ENCODE measurements around the gene MGLL.

The MGLL gene

DNA sequence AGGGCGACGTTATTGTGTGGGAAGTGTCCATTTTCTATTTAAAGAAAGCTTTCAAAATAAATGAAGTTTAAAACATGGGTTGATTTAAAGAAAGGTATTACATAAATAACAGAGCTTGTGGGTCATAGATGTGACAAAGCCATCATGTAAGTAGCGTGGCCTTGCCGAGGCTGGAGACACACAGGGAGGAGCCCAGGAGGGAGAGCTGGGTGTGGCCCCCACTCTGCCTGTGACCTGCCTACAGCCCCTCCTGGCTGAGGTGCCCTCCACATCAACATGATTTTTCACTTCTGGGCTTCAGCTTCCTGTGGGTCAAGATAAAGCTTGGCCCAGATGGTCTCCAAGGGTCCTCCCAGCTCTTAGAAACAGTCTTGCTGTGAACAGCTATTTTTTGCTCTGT is 12.5 kb upstream of the MGLL start:
- DNase-seq = no peak

DNA sequence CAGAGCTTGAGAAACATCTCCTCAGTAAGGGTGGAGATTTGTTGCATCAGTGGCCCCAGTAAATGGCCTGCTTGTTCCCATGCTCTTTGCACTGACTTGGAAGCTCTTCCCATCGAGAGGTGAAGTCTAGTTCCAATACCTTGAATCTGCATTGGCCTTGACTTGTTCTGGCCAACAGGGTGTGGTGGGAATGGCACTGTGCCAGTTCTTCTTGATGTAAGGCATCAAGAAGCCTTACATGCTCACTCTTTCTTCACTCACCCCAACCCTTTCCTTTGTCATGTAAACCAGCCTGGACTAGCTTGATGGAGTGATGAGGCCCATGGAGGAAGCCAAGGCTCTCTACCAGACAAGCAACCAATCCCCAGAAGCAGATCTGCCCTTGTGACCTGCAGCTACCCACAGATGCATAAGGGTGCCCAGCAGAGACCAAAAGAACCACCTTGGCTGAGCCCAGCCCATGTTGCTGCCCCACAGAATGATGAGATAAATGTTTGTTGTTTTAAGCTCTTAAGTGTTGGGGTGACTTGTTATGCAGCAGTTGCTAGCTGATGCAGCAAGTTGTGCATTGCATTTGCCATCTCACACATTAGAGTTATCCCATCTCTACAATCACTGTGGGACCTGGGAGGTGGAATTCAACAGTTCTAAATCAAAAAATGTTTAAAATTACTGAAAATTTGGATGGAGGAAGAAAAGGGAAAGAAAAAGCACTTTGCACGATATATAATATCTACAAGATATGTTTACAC is 11.1 kb upstream of the MGLL start:
- no peak for DNase-seq

DNA sequence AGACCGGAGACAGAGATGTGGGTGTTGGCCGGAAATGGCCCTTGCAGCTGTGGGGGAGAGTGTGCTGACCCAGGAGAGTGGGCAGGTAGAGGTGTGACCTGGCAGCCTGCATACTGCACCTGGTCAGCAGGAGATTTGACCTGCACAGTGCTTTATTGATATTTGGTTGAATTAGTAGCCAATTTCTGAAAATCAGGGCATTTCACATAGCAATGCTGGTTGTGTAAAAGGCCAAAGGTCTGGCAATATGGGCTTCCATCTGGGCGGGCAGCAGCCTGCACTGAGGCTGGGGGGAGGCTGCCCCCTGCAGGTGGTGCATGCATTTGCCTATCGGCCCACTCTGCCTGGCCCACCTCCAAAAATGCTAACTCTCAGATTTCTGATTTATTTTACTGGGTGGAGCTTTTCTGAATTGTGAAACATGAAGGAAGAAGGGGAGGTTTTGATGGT is 9.4 kb upstream of the MGLL start:
- peak; percentile 62 for DNase-seq

DNA sequence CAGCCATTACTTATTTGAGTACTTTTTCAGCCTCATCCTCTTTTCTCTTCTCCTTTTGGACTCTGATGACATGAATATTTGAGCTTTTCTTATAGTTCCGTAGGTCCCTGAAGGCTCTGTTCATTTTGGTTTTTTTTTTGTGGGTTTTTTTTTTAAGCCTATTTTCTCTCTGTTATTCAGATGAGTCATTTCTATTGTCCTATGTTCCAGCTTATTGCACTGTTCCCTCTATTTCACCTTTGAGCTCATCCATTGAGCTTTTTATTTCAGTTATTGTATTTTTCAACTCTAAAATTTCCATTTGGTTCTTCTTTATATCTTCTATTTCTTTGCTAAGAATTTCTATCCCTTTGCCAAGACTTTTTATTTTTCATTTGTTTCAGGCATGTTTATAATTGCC is 7.2 kb upstream of the MGLL start:
- DNase-seq = no peak

DNA sequence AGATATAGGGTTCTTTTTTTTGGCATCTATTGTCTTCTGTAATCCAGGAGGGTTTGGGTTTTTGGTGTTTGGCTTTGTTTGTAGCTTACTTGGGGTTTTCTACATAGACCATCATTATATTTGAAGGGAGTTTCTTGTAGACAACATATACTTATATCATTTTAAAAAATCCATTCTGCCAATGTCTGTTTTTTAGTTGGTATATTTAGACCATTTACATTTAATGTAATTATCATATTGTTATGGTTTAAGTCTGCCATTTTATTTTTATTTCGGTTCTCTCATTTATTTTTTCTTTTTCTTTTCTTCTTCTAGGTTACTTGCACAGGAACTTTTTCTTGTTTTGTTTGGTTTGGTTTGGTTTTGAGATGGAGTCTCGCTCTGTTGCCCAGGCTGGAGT is 5.5 kb upstream of the MGLL start:
- DNase-seq = no peak

DNA sequence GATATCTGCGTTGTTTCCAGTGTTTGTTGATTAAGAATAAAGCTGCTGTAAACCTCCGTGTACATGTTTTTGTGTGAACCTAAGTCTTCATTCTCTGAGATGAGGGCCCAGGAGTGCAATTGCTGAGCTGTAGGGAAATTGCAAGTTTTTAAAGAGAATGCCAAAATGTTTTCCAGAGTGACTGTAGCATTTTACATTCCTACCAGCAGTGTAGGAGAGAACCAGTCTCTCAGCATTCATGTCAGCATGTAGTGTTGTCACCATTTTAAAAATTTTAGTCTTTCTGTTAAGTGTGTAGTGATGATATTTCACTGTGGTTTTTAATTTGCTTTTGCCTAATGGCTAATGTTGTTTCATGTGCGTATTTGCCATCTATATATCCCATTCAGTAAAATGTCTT is 3.4 kb upstream of the MGLL start:
- no peak for DNase-seq

DNA sequence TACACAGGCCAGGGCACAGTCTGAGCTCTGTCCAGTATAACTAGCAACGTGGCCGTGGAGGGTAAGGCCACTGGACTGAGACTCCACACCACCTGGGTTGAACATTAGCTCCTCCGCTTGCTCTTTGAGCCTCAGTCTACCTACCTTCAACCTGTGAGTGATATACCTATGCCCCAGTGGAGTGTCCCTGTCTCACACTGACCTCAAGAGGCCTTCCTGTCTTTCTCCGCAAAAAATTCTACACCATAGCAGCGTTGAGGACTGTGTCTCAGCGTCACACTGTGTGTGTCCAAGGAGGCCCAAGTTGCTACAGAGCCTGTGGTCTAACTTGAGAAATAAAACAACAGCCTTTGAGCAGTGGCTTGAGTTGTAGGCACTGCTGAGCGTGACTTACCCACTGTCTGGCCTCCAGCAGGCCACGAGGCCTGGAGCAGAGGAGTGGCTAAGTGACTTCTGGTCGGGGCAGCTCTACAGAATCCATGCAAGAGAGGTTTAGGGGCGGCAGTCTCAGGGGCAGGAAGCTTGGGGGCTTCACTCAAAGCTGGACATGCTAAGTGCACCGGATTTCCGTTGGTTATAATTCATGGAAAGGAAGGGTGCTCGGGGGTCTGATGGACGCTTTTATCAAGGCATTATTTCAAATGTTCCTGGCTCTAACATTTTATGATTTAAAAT is 2.0 kb upstream of the MGLL start:
- DNase-seq = no peak

DNA sequence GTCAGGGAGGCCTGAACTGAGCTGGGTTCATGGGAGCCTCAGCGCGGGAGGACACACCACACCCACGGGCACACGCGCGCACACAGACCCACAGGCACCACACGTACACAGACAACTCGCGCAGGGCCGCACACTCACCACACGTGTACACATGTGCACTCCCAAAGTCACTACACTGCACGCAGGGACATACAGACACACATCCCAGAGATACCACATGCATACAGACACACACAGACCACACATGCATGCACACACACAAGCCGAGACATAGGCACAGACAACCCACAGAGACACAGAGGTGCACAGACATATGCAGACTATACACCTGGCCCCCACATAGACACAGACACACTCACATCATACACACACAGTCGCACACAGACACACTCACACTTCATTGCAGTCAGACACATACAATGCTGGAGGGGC is 1.1 kb upstream of the MGLL start:
- DNase-seq = peak; percentile 59

DNA sequence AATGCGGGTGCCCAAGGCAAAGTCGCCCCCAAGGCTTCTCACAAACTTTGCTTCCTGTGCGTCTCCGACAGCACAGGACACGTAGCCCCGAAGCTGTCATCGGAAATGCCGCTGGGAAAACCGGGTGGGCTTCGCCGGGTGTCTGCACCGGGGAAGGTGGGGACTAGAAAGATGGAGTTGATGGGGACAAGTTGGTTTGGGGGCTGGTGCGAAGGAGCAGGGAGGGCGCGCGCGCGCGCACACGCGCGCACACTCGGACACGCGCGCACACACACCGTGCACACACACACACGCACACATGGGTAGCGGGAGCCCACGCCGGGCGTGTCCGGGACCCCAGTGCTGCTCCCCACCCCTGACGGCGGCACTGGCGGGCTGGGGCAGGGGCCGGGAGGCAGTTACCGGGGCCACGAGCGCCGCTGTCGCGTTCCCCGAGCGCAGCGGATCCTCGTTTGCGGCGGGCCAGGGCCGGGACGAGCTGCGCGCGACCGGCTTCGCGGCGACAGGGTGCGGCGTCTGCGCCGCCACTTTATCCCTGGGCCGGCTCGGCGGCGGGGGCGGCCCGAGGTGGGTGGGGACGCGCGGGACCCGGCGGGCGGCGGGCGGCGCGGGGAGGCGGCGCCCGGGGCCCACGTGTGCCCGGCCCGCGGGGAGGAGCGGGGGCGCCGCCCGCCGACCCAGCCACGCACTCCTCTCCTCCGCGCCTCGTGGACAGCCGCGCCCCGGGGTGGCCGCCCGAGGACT is 539 bp upstream of the MGLL start:
- peak; percentile 61 for DNase-seq

DNA sequence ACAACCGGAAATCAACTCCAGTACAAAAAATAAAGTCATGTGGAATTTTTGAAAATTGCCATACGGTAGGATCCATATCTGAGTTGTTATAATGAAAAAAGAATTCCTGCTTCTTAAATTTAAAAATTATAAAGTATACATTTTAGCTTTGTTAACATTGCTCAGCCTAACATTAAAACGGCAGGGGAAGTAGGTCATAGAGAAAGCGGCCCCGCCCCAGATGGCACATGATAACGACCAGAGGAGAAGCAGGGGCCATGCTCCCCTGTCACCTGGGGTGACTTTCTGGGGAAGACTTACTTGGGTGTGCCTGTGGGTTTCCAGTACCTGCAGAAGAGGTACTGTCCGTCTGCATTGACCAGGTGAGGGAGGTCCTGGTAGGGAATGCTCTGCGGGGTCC is 921 bp downstream of the MGLL start:
- no peak for DNase-seq

DNA sequence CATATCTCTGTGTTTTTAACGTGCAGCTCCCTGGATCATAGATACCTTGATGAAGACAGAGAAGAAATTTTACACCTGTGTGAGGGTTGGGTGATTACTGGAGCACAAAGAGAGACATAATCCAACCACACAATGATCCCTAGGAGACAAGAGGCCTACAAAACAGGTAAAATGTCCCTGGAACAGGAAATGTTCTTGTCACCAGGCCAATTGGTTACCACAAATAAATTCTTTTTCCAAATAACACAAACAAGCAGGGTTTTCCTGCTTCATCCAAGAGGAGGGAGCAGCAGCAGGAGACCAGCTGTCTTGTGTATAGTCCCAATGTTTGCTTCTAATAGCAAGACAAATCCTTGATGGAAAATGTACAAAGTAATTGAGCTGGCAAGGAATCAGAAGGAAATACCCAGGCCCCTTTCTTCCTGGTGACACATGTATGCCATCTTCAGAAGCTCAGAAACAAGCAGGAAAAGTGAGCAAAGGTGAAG is 1.4 kb downstream of the MGLL start:
- no peak for DNase-seq

DNA sequence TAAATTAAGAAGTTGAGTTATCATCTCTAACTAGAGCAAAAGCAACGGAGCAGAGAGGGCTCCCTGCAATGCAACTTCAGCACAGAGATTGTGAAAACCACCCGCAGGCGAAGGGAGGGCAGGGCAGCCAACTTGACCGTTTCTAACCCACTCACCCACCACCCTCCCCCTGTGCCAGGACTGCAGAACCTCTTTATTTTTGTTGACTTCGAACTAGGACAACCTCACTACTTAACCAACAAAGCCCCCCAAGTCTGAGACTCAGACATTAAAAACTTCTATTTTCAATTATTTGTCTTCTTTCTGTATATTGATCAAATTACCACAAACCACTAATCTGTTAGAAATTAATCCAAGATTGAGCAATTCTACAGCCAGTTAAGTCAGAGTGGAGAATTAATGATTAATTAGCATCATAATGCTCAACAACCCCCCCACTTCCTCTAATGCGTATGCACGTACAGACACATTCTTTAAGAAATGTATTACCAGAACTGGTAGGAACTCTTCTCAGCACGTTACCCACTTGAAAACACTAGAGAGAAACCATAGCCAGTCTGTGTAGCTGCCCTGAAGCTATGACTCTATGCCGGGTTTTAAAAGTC is 2.0 kb downstream of the MGLL start:
- DNase-seq = no peak

DNA sequence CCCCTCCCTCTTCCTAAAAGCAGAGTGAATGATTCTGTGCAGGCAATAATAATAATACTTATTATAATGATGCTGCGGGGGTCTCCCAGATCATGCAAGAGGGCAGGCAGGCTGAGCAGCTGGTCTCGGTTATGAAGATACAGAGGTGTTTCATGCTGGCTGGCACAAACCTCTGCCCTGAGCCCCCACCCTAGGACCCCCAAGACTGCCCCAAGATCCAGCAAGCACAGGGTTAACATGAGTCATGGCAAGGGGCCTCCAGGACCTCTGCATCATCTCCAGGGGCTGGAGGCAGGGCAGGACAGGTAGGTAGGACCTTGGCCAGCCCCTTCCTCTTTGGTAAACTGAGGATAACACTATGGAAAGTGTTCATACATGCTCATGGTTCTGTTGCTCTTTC is 2.7 kb downstream of the MGLL start:
- DNase-seq = no peak

DNA sequence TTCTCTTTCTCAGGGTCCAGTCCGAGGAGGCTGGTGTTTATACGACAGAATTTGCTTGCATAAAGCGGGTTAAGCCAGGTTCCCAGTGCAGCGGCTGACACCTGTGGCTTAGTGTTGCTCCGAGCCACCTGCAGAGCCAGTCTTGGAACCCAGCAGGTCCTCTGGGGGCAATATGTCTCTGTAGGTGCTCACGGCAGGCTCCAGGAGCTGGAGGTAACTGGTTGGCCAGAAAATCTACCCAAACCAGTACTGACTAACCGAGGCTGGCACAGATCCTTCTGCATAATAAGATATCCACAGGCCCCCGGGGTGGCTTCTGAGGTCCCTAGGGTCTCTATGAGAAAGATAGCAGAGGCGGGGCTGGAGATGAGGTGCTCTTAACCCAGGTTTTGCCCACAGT is 3.2 kb downstream of the MGLL start:
- no peak for DNase-seq

DNA sequence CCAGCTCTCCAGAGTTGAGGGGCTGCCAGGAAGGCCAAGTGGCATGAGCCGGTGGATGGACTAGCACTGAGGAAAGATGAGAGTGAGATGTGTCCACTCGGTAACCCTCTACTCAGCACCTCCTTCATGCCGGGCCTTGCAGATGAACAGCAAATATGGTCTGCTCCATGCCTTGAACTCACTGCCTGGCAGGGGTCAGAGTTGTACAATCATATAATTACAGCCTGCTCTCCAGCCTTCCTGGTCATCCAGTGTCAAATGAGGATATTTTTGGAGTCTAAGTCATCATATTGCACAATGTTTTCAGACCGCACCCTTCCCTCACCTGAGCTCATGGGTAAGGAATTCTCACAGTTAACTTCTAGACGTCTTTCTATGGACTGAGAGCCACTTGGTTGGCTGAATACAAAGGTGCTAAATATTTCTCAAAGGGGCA is 4.9 kb downstream of the MGLL start:
- DNase-seq = no peak

DNA sequence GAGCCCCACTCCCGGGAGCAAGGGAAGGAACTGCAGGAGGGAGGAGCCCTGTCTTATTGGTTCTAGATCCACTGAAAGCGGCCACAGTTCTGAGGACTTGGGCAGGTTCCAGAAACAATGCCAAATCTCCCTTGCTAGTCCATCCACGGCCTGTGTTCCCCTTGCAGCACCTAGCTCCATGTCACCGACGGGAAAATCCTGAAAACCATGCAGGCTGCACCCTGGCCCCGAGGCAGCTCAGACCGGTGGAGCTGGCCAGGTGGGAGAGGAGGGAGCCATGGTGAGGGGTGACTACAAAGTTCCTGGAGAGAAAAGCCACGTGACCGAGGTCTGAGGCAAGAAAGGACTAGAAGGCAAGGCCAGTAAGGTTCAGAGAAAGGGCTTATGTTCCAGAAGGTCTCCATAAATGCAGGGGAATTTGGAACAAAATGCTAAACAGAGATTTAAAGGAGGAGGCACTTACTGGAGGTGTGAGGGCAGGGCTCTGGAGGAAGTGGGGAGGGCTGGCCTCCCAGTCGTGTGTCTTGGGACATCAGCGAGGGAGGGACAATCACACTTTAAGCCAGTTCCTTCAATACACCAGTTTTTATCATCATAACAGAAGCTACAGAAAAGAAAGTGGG is 5.4 kb downstream of the MGLL start:
- DNase-seq = no peak

DNA sequence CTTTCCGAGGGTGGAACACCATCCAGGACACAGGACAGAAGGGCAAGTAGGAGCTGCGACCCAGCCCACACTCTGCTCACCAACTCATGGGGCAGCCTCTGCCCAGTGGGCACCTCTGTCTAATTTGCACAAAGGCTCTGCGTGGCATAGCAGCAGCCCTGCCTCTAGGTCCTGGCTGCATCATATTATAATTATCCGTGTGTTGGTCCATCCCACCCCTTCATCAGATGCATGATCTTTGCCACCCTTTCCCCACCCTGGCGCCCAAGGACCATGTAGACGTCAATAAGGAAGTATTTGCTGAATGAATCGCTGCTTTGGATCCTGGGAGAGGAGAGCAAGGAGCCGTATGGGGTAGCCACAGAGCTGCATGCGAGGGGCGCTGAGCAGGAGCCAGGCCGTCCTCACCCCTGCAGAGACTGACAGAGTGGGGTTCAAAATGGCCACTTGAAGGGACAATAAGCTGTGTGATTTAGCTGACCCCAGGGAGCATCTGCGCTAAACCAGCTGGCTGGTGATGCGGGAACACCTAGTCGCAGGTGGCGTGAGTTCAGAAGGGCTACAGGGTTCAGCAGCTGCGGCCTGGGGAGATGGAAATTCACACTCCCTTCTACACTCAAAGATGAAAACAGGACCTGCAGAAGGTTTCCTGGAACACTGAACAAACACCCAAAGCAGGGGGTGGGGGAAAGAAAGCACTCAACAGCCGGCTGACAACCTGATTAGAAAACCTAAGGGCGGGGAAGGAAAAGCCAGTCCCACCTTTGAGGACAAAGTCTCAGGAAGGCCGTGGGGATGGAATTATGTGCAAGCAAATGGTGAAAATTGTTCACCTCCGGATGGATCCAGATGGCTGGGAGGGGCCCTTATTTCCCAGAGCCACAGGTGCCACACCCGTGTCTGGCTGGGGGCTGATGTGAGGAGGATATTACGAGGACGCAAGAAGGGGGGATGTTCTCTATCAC is 6.4 kb downstream of the MGLL start:
- no peak for DNase-seq

DNA sequence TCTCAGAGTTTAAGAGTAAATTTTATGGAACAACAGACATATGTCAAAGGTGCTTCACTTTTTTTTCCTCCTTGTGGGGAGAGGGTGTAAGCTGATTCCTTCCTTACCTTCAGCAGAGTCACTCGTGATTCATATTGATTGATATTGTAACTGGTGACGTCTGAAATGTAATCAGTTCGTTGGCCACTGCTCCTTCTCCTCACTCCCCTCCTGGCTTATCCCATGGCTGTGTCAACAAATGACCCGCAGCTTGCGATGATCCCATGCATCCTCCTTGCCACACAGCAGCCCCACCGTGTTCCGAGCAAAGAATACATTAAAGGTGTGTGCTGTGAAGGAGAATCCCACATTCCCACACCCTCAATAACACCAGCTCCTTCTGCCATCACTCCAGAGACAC is 7.3 kb downstream of the MGLL start:
- DNase-seq = no peak

DNA sequence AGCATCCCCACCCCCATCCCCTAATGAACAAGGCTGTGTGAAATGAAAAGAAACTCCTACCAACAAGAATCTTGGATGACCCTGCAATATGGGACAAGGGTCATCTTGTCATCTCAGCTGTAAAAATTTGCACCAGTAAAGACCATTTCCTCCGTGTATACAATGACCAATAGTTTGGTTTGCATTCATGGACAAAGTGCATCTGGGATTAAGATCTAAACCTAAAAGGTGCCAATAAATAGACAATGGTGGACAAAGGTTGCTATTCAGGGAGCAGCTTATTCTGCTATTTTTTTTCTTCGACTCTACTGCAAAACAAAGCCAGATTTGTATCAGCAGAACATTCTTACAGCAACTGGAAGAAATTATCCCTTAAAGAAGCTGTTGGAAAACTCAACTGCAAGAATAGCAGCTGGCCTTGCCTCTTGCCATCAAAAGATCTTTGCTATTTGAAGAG is 8.0 kb downstream of the MGLL start:
- DNase-seq = no peak

DNA sequence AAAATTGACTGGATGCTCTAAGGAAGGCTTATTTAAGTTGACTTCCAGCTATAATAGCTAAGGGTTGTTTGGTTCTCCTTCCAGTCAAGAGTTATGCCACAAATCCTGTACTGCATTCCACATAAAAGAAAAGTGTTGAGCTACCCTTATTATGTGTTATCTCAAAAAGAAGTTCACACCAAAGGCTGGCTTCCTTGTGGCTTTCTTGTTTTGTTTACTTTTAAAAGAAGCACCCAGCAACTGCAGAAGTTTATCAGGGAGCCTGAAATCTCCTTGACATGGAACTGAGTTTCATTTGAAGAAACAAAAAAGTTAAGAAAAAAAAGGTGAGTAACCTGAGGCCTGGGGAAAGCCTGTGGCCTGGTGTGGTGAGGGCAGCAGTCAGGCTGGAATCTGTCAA is 10.2 kb downstream of the MGLL start:
- no peak for DNase-seq

DNA sequence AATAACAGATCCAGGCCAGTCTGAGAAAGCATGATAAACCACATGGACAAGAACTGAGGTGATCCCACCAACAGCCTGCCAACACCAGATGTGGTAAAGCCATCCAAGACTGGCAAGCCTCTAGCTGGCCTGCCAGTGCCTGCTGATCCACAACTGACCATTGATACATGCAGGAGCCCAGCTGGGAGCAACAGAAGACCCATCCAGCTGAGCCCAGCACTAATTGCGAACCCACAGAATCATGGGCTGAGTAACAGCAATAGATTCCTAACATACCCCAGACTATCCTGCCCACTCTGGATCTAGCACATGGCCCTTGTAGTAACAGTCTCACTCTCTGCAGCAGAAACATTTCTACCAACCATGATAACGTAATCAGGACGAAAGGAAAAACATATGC is 10.6 kb downstream of the MGLL start:
- no peak for DNase-seq

DNA sequence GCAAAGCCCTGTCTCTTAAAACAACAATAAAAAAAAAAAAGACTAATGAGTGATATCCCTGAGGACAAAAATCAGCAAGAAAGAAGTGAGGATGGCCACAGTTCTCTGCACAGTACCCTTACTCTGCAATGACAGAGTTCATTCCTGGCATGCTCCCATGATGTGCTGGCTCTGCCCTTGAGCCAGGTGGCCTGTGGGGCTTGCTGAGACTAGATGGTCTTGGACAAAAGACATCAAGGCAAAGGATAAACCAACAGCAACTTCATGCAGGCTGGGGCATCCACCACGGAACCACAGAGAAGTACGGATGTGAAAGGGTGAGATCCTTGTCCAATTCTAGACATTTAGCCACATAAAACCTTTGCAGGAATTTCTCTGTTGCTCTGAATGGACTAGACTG is 12.7 kb downstream of the MGLL start:
- DNase-seq = no peak
